GM13976 (cell line): Measurements from ENCODE around the gene UBR3.
"Not testable (repeated sequence)": the region's sequence is repeated elsewhere in the genome, so short reads cannot be mapped to it uniquely, and the experiment has no call there.

Source experiments
- DNase-seq: peaks from one replicate; pipeline ENCODE4 v3.0.0; 2012; ENCODE audit warnings: low spot score
- in situ Hi-C: fragments of 300-500 bp; cut with MboI; formaldehyde crosslinking; loops from one replicate; pipeline ENCODE4 v1.12.0; 2022; ENCODE audit warnings: low sequenced_read_pairs, mixed read lengths, inconsistent platforms; ENCODE audit not compliant: unreplicated experiment
- TF ChIP-seq, protein P1 (sequence below): IDR thresholded peaks from 2 replicates; pipeline ENCODE4 v1.5.1; 2012; ENCODE audit warnings: borderline replicate concordance, mild to moderate bottlenecking; ENCODE audit not compliant: insufficient read depth; ENCODE audit errors: extremely low read depth, missing control alignments, control extremely low read depth

Gene UBR3

GRCh38 chr2:169838743-169839489 lies 11.7 kb downstream of the UBR3 start:
- TF ChIP-seq, protein P1, sequence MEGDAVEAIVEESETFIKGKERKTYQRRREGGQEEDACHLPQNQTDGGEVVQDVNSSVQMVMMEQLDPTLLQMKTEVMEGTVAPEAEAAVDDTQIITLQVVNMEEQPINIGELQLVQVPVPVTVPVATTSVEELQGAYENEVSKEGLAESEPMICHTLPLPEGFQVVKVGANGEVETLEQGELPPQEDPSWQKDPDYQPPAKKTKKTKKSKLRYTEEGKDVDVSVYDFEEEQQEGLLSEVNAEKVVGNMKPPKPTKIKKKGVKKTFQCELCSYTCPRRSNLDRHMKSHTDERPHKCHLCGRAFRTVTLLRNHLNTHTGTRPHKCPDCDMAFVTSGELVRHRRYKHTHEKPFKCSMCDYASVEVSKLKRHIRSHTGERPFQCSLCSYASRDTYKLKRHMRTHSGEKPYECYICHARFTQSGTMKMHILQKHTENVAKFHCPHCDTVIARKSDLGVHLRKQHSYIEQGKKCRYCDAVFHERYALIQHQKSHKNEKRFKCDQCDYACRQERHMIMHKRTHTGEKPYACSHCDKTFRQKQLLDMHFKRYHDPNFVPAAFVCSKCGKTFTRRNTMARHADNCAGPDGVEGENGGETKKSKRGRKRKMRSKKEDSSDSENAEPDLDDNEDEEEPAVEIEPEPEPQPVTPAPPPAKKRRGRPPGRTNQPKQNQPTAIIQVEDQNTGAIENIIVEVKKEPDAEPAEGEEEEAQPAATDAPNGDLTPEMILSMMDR: no peak
- in situ Hi-C loops: no loop called here
- no peak for DNase-seq

- in situ Hi-C loops: no loop called here
- no peak for DNase-seq
- TF ChIP-seq, protein P1: no peak
Measured at GRCh38 chr2:169839954-169840746, 12.9 kb downstream of the UBR3 start.

DNA sequence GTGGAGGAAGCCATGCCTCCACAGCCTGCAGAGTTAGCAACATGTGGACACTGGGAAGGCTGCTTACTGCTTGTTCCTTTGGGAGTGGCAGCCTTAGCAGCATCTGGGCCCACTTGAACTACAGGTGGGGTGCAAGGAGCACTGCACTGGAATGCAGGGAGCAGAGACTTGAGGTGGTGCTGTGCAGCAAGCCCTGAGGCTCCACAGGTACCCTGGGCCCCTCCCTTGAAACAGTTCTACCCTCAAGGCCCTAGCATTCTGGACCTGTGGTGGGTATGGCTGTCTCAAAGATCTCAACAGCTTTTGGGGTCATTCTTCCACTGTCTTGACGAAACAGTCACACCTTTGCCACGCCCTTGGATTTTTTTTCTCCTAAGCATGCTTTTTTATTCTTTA lies 13.5 kb downstream of the UBR3 start:
- in situ Hi-C loops: no loop called here
- DNase-seq: no peak

GRCh38 chr2:169841625-169842024 lies 14.4 kb downstream of the UBR3 start:
- in situ Hi-C loops, DNase-seq: not testable (repeated sequence)

More for the DNA sequence above, 13.5 kb downstream of the UBR3 start:
- TF ChIP-seq, protein P1: no peak

DNA sequence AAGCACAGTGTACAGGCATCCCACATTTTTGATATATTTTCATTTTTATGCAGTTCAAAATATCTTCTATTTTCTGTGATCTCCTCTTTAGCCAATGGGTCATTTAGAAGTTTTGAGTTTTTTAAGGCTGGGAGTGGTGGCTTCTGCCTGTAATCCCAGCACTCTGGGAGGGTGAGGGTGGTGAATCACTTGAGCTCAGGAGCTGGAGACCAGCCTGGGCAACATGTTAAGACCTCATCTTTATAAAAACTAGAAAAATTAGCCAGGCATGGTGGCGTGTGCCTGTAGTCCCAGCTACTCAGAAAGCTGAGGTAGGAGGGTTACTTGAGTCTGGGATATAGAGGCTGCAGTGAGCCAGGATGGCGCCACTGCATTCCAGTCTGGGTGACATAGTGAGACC lies 17.8 kb downstream of the UBR3 start:
- in situ Hi-C loops: no loop called here
- no peak for DNase-seq
- TF ChIP-seq, protein P1: no peak

DNA sequence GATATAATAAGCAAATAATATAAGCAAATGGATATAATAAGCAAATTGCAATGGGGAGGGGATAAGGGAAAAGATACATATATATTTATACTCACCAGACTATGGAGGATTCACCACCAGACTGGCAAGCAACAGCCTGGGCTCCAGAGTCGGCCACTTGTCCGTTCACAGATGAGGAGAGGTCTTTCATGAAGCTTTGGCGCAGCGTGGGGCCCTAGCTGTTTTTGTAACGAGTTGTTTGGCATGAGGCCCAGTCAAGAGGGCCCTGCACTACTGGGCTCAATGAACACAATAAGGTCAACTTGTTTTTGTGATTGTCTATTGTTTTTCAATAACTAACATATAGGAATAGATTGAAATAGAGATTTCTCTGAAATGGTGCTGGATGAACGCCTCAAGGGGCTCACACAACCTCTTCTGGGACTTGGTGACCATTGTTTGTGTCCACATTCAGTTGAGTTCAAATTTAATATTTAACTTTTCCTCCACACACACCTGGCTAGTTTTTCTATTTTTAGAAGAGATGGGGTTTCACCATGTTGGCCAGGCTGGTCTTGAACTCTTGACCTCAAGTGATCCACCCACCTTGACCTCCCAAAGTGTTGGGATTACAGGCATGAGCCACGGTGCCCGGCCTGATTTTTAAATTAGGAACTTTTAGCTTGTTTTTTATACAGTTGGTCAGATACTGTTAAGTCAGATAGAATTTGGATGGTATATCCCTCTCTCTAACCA lies 21.9 kb downstream of the UBR3 start:
- in situ Hi-C loops, DNase-seq: not testable (repeated sequence)

- DNase-seq: no peak
- in situ Hi-C loops: no loop called here
- TF ChIP-seq, protein P1: no peak
Measured at GRCh38 chr2:169849710-169850109, 22.5 kb downstream of the UBR3 start.
